HepG2 (cell line): ENCODE measurements around the gene TCF12. TPM values are rescaled to one million over a fixed set of nuclear protein-coding genes. Genes with fewer than 3 reads are reported as not detected.

Experiments used
- ATF1 ChIP-seq: IDR thresholded peaks from 2 replicates; pipeline ENCODE4 v1.6.1; 2016; ENCODE audit warnings: mild to moderate bottlenecking, control low read depth
- BORCS8-MEF2B ChIP-seq: sonication (generic); formaldehyde crosslinking; IDR thresholded peaks from 2 replicates; pipeline ENCODE4 v1.8.0; 2022; ENCODE audit warnings: mild to moderate bottlenecking, missing genetic modification reagents
- DNMT1 ChIP-seq: sonication (generic); formaldehyde crosslinking; IDR thresholded peaks from 2 replicates; pipeline ENCODE4 v1.5.1; 2020; ENCODE audit warnings: mild to moderate bottlenecking, missing genetic modification reagents
- GFI1 ChIP-seq: sonication (generic); formaldehyde crosslinking; IDR thresholded peaks from 2 replicates; pipeline ENCODE4 v1.5.0; 2020; ENCODE audit warnings: missing genetic modification reagents, mild to moderate bottlenecking, borderline replicate concordance
- NONO ChIP-seq, 2 experiments: fragments of 450-650 bp in 1 of 2; sonication (generic) in 1 of 2; formaldehyde crosslinking in 1 of 2; IDR thresholded peaks in 1 of 2; conservative IDR thresholded peaks in 1 of 2; 2 replicates each; pipeline versions ENCODE4 v1.6.1 to v1.8.0; 2017 to 2022; ENCODE audit warnings: mild to moderate bottlenecking in 1 of 2, missing genetic modification reagents in 1 of 2, moderate library complexity in 1 of 2
- PREB ChIP-seq: sonication (generic); formaldehyde crosslinking; IDR thresholded peaks from 2 replicates; pipeline ENCODE4 v1.4.0; 2020; ENCODE audit warnings: missing genetic modification reagents
- SMAD9 ChIP-seq: sonication (generic); formaldehyde crosslinking; IDR thresholded peaks from 2 replicates; pipeline ENCODE4 v1.5.1; 2020; ENCODE audit warnings: mild to moderate bottlenecking, missing genetic modification reagents
- TP53 ChIP-seq: sonication (generic); formaldehyde crosslinking; conservative IDR thresholded peaks from 2 replicates; pipeline ENCODE4 v1.4.0; 2020; ENCODE audit warnings: missing genetic modification reagents
- ZBTB44 ChIP-seq: sonication (generic); formaldehyde crosslinking; IDR thresholded peaks from 2 replicates; pipeline ENCODE4 v1.4.0; 2020; ENCODE audit warnings: missing genetic modification reagents
- ZFP91 ChIP-seq: sonication (generic); formaldehyde crosslinking; IDR thresholded peaks from 2 replicates; pipeline ENCODE4 v1.9.0; 2022; ENCODE audit warnings: missing genetic modification reagents, mild to moderate bottlenecking, borderline replicate concordance
- ZFX ChIP-seq: sonication (generic); formaldehyde crosslinking; IDR thresholded peaks from 2 replicates; pipeline ENCODE4 v1.4.0; 2020; ENCODE audit warnings: mild to moderate bottlenecking, low read depth, missing genetic modification reagents, moderate library complexity
- ZNF382 ChIP-seq: sonication (generic); formaldehyde crosslinking; IDR thresholded peaks from 2 replicates; pipeline ENCODE4 v1.5.0; 2020; ENCODE audit warnings: missing genetic modification reagents, mild to moderate bottlenecking, borderline replicate concordance
- ZNF598 ChIP-seq: sonication (generic); formaldehyde crosslinking; IDR thresholded peaks from 2 replicates; pipeline ENCODE4 v1.5.1; 2020; ENCODE audit warnings: mild to moderate bottlenecking, missing genetic modification reagents, borderline replicate concordance
- ZXDC ChIP-seq: sonication (generic); formaldehyde crosslinking; IDR thresholded peaks from 2 replicates; pipeline ENCODE4 v1.5.0; 2020; ENCODE audit warnings: mild to moderate bottlenecking, missing genetic modification reagents
- ZZZ3 ChIP-seq: sonication (generic); formaldehyde crosslinking; IDR thresholded peaks from 2 replicates; pipeline ENCODE4 v1.4.0; 2020; ENCODE audit warnings: missing genetic modification reagents, mild to moderate bottlenecking, borderline replicate concordance
- polyA plus RNA-seq, 8 experiments: library from polyadenylated mRNA; depleted of rRNA in 3 of 8; stranded (reverse) in 7 of 8; unstranded in 1 of 8; fragments of >200 nt; fragmentation: Illumina TruSeq in 4 of 8; extraction: Trizol in 4 of 8; gene quantifications; 2 replicates each; pipeline versions ENCODE4 v1.2.1 to v1.2.3, GENCODE V29; 2011 to 2016; ENCODE audit warnings: low read depth in 4 of 8, missing spikeins in 1 of 8, mixed read lengths in 1 of 8; ENCODE audit not compliant: insufficient read depth in 1 of 8
- total RNA-seq, 5 experiments: library from RNA; depleted of rRNA; stranded (reverse); fragments of >200 nt; fragmentation: Illumina TruSeq; extraction: Trizol; gene quantifications; 2 replicates each; pipeline ENCODE4 v1.2.3, GENCODE V29; 2016; ENCODE audit warnings: low read depth in 1 of 5
- TF ChIP-seq, protein P1 (sequence below): IDR thresholded peaks from 2 replicates; pipeline ENCODE4 v1.6.1; 2016; ENCODE audit warnings: low read depth
- TF ChIP-seq, protein P2 (sequence below): sonication (generic); formaldehyde crosslinking; conservative IDR thresholded peaks from 2 replicates; pipeline ENCODE4 v1.4.0; 2020; ENCODE audit warnings: missing genetic modification reagents

The TCF12 gene
- total and polyA plus RNA-seq, 2 of the 13 experiments (the other 11 are each of a cell fraction or from before 2014, with no cell fraction given) = 48.6 to 51.1 TPM

- TF ChIP-seq, protein P1, sequence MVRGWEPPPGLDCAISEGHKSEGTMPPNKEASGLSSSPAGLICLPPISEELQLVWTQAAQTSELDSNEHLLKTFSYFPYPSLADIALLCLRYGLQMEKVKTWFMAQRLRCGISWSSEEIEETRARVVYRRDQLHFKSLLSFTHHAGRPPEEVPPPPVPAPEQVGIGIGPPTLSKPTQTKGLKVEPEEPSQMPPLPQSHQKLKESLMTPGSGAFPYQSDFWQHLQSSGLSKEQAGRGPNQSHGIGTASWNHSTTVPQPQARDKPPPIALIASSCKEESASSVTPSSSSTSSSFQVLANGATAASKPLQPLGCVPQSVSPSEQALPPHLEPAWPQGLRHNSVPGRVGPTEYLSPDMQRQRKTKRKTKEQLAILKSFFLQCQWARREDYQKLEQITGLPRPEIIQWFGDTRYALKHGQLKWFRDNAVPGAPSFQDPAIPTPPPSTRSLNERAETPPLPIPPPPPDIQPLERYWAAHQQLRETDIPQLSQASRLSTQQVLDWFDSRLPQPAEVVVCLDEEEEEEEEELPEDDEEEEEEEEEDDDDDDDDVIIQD (CRISPR knock-in tag) = no peak
- TF ChIP-seq ZFP91 (CRISPR knock-in tag) (peak; percentile 58; the same call in 1 of the 2 replicates), GFI1 (CRISPR knock-in tag) (no peak), PREB (CRISPR knock-in tag) (no peak), ZNF598 (CRISPR knock-in tag) (no peak), BORCS8-MEF2B (CRISPR knock-in tag) (no peak), SMAD9 (CRISPR knock-in tag) (no peak), NONO (IDR thresholded peaks at IDR 0.05) (no peak), NONO (CRISPR knock-in tag; conservative IDR thresholded peaks at IDR 0.05) (0 out of 2 replicates have a peak, but pooled peaks have one; percentile 12), DNMT1 (CRISPR knock-in tag) (no peak), ZNF382 (CRISPR knock-in tag) (no peak), TP53 (CRISPR knock-in tag) (no peak), ATF1 (no peak), ZFX (CRISPR knock-in tag) (no peak; the same call in 1 of the 2 replicates), ZZZ3 (CRISPR knock-in tag) (no peak), ZBTB44 (no peak), ZXDC (CRISPR knock-in tag) (no peak)
- TF ChIP-seq, protein P2, sequence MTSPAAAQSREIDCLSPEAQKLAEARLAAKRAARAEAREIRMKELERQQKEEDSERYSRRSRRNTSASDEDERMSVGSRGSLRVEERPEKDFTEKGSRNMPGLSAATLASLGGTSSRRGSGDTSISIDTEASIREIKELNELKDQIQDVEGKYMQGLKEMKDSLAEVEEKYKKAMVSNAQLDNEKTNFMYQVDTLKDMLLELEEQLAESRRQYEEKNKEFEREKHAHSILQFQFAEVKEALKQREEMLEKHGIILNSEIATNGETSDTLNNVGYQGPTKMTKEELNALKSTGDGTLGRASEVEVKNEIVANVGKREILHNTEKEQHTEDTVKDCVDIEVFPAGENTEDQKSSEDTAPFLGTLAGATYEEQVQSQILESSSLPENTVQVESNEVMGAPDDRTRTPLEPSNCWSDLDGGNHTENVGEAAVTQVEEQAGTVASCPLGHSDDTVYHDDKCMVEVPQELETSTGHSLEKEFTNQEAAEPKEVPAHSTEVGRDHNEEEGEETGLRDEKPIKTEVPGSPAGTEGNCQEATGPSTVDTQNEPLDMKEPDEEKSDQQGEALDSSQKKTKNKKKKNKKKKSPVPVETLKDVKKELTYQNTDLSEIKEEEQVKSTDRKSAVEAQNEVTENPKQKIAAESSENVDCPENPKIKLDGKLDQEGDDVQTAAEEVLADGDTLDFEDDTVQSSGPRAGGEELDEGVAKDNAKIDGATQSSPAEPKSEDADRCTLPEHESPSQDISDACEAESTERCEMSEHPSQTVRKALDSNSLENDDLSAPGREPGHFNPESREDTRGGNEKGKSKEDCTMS (CRISPR knock-in tag) = no peak
Measured at GRCh38 chr15:56919609-56920366, 1.3 kb downstream of the TCF12 start (continued).
